Smooth muscle cell (in vitro differentiated cells): Measurements from ENCODE around the gene RGS7. TPM values are rescaled to one million over a fixed set of nuclear protein-coding genes. Genes with fewer than 3 reads are reported as not detected.
A peak's percentile ranks its signal among the peaks of the same experiment; 100 is the strongest.

Source experiments
- DNase-seq: peaks from one replicate; lab custom pipeline; 2025; ENCODE audit not compliant: unreplicated experiment; lab: John Stamatoyannopoulos, UW
- H2AFZ ChIP-seq: fragments of 200-600 bp; sonication (generic); 2 replicates; pipeline ENCODE4 v1.6.0; 2016; ENCODE audit warnings: antibody characterized with exemption, low read depth, mild to moderate bottlenecking
- H3F3A ChIP-seq: fragments of 200-600 bp; sonication (generic); 2 replicates; pipeline ENCODE4 v1.6.0; 2017; ENCODE audit warnings: antibody characterized with exemption, low read depth
- H3K27ac ChIP-seq: fragments of 200-600 bp; sonication (generic); 2 replicates; pipeline ENCODE4 v1.5.1; 2016; ENCODE audit warnings: low read depth, mild to moderate bottlenecking
- H3K27me3 ChIP-seq: fragments of 200-600 bp; sonication (generic); 2 replicates; pipeline ENCODE4 v1.6.1; 2016; ENCODE audit warnings: low read depth, mild to moderate bottlenecking
- H3K36me3 ChIP-seq: fragments of 200-600 bp; sonication (generic); 2 replicates; pipeline ENCODE4 v1.5.1; 2016; ENCODE audit warnings: low read depth
- H3K4me1 ChIP-seq: fragments of 200-600 bp; sonication (generic); 2 replicates; pipeline ENCODE4 v1.5.1; 2016; ENCODE audit warnings: low read depth
- H3K4me2 ChIP-seq: fragments of 200-600 bp; sonication (generic); 2 replicates; pipeline ENCODE4 v1.6.0; 2016; ENCODE audit warnings: mild to moderate bottlenecking
- H3K4me3 ChIP-seq: fragments of 200-600 bp; sonication (generic); 2 replicates; pipeline ENCODE4 v1.5.1; 2016; ENCODE audit warnings: mild to moderate bottlenecking
- H3K79me2 ChIP-seq: fragments of 200-600 bp; sonication (generic); 2 replicates; pipeline ENCODE4 v1.6.0; 2016; ENCODE audit warnings: low read depth, mild to moderate bottlenecking
- H3K9ac ChIP-seq: fragments of 200-600 bp; sonication (generic); 2 replicates; pipeline ENCODE4 v1.6.0; 2016; ENCODE audit warnings: low read depth
- H3K9me3 ChIP-seq: fragments of 200-600 bp; sonication (generic); replicated peaks from 2 replicates; pipeline ENCODE4 v1.5.1; 2016; ENCODE audit warnings: low read depth
- H4K20me1 ChIP-seq: fragments of 200-600 bp; sonication (generic); 2 replicates; pipeline ENCODE4 v1.6.0; 2016; ENCODE audit warnings: low read depth
- CTCF ChIP-seq: fragments of 200-600 bp; sonication (generic); IDR thresholded peaks from 2 replicates; pipeline ENCODE4 v1.5.1; 2017; ENCODE audit warnings: borderline replicate concordance, mild to moderate bottlenecking, antibody characterized with exemption; ENCODE audit not compliant: insufficient read depth, poor library complexity, severe bottlenecking
- WGBS: methylation state at CpG from one replicate; pipeline ENCODE4 v1.1.7; 2016; ENCODE audit warnings: low lambda C conversion rate; 5-methylcytosine and 5-hydroxymethylcytosine counted together
- microRNA counts: library from miRNA; unstranded; fragments of <30 nt; microRNA quantifications from one replicate; lab custom pipeline; 2016
- microRNA-seq: library from miRNA; unstranded; fragments of <30 nt; microRNA quantifications from one replicate; pipeline ENCODE4, GENCODE V29; 2016; ENCODE audit warnings: borderline number of aligned reads
- polyA plus RNA-seq: library from polyadenylated mRNA; unstranded; fragments of >200 nt; fragmentation: Nextera tagmentation; extraction: Ambion mirVana; gene quantifications from 2 replicates; pipeline ENCODE4 v1.2.1, GENCODE V29; 2016
- small RNA-seq: library from RNA; depleted of rRNA; stranded (forward); fragments of <200 nt; gene quantifications from one replicate; pipeline ENCODE3, GENCODE V24; 2014
- total RNA-seq: library from RNA; depleted of rRNA; stranded (reverse); fragments of >200 nt; gene quantifications from 2 replicates; pipeline ENCODE4 v1.2.3, GENCODE V29; 2014

The RGS7 gene
- total and polyA plus RNA-seq, 2 experiments from 2014 or later = 0.16 TPM; not detected in 1

- Histone ChIP-seq H2AFZ (no peak overlapping the region), H3K4me3 (no peak overlapping the region), H3K27me3 (no peaks in the 10 kb centered on the region), H3K27ac (no peak overlapping the region), H3K79me2 (no peaks in the 10 kb centered on the region), H3K36me3 (no peaks in the 10 kb centered on the region), H3K4me1 (no peaks in the 10 kb centered on the region), H3F3A (no peaks in the 10 kb centered on the region), H4K20me1 (no peaks in the 10 kb centered on the region), H3K9ac (no peak overlapping the region), H3K4me2 (no peak overlapping the region), H3K9me3 (no peaks in the 10 kb centered on the region)
- no peak for TF ChIP-seq CTCF
- no peak for DNase-seq
- WGBS = 72% methylated on average over 3 of the region's 3 CpGs
Measured at GRCh38 chr1:240734001-240734400, 623.0 kb downstream of the RGS7 start.

- no peak overlapping the region for H3K27ac ChIP-seq
- H4K20me1 ChIP-seq = no peaks in the 10 kb centered on the region
- WGBS = 18% methylated on average over 5 of the region's 5 CpGs
- H3K36me3 ChIP-seq = no peaks in the 10 kb centered on the region
- DNase-seq = no peak
- TF ChIP-seq CTCF = peak; percentile 70
- no peaks in the 10 kb centered on the region for H3K79me2 ChIP-seq
- no peaks in the 10 kb centered on the region for H3K27me3 ChIP-seq
- H3K4me3 ChIP-seq = no peak overlapping the region
- H3K9me3 ChIP-seq = no peaks in the 10 kb centered on the region
- no peak overlapping the region for H3K9ac ChIP-seq
- H3K4me2 ChIP-seq = no peak overlapping the region
- no peak overlapping the region for H2AFZ ChIP-seq
- H3K4me1 ChIP-seq = no peaks in the 10 kb centered on the region
- no peaks in the 10 kb centered on the region for H3F3A ChIP-seq
Measured at GRCh38 chr1:240732390-240732789, 624.6 kb downstream of the RGS7 start.

MicroRNAs encoded within 50 kb of the gene (microRNA counts, 767-probe panel; counts per million panel counts)
- microRNA hsa-miR-3123 (lab: Ali Mortazavi, UCI) = 183 counts per million

Small RNAs within 50 kb of the gene (microRNA-seq; reads per million reads assigned to microRNA genes)
- gene MIR3123 = not detected

Small RNAs within 50 kb of the gene (small RNA-seq; reads per million reads assigned to genes)
- gene MIR3123 = not detected

Other genes with a start within 250 kb of the RGS7 start
- 53.1 and 75.6 TPM in 2 replicates for gene FH, start 162.6 kb upstream of the RGS7 start, total RNA-seq
- gene FH, start 162.6 kb upstream of the RGS7 start, polyA plus RNA-seq = 46.5 and 57.7 TPM in 2 replicates
- gene KMO, start 175.2 kb upstream of the RGS7 start, total RNA-seq = 0.09 TPM in 1 of 2 replicates, not detected in the other
- 0.09 TPM in 2 replicates for gene KMO, start 175.2 kb upstream of the RGS7 start, polyA plus RNA-seq